Measurements from ENCODE around the gene VWA1.
A peak's percentile ranks its signal among the peaks of the same experiment; 100 is the strongest.
"Not testable (repeated sequence)": the region's sequence is repeated elsewhere in the genome, so short reads cannot be mapped to it uniquely, and the experiment has no call there.

VWA1 gene

GRCh38 chr1:1406101-1406820 lies 29.2 kb upstream of the VWA1 start:
- DNase-seq = no peak

GRCh38 chr1:1406821-1407635 lies 28.5 kb upstream of the VWA1 start, which contains the start of gene MRPL20:
Gene MRPL20, minus strand, starts transcription at chr1:1407293. Its CDS starts 76 bp downstream, at chr1:1407217.
- DNase-seq = peak; percentile 71

- DNase-seq = no peak
These were observed 27.7 kb upstream of the VWA1 start for GRCh38 chr1:1407636-1408318.

- not testable (repeated sequence) for DNase-seq
These were observed 25.3 kb upstream of the VWA1 start for GRCh38 chr1:1410238-1410637.

GRCh38 chr1:1411626-1412025 lies 23.9 kb upstream of the VWA1 start:
- no peak for DNase-seq

- not testable (repeated sequence) for DNase-seq
These were observed 23.1 kb upstream of the VWA1 start for GRCh38 chr1:1412311-1412902.

- DNase-seq = no peak
These were observed 19.7 kb upstream of the VWA1 start for GRCh38 chr1:1415751-1416150.

GRCh38 chr1:1417396-1417795 lies 18.1 kb upstream of the VWA1 start:
- DNase-seq = not testable (repeated sequence)

- not testable (repeated sequence) for DNase-seq
These were observed 17.5 kb upstream of the VWA1 start for GRCh38 chr1:1417825-1418463.

GRCh38 chr1:1418464-1419362 lies 16.8 kb upstream of the VWA1 start:
- DNase-seq = no peak

GRCh38 chr1:1419363-1419812 lies 16.1 kb upstream of the VWA1 start:
- DNase-seq = no peak

GRCh38 chr1:1419813-1420653 lies 15.5 kb upstream of the VWA1 start:
- DNase-seq = no peak

GRCh38 chr1:1420654-1421141 lies 14.8 kb upstream of the VWA1 start:
- DNase-seq = no peak

GRCh38 chr1:1421147-1421906 lies 14.2 kb upstream of the VWA1 start, which contains the start of gene ANKRD65:
Gene ANKRD65, minus strand, starts transcription at chr1:1421276. Its CDS starts 271 bp downstream, at chr1:1421005.
- DNase-seq = peak; percentile 15

- no peak for DNase-seq
These were observed 13.5 kb upstream of the VWA1 start for GRCh38 chr1:1421907-1422464.

- no peak for DNase-seq
These were observed 12.8 kb upstream of the VWA1 start for GRCh38 chr1:1422465-1423244.

- DNase-seq = no peak
These were observed 12.3 kb upstream of the VWA1 start for GRCh38 chr1:1423245-1423597.

GRCh38 chr1:1424707-1425106 lies 10.8 kb upstream of the VWA1 start:
- no peak for DNase-seq
